Left ventricle myocardium inferior (tissue), 1 donor: ENCODE results near the gene ARMH2. TPM values are rescaled to one million over a fixed set of nuclear protein-coding genes. Genes with fewer than 3 reads are reported as not detected.

Experiments
- DNase-seq: peaks from one replicate; pipeline ENCODE4 v3.0.0-alpha.2; 2020
- H3K27ac ChIP-seq: fragments of 200-600 bp; replicated peaks from 2 replicates; pipeline ENCODE4 v1.8.0; 2021
- H3K27me3 ChIP-seq: fragments of 200-600 bp; 2 replicates; pipeline ENCODE4 v1.8.0; 2021; ENCODE audit warnings: low read depth
- H3K36me3 ChIP-seq: fragments of 200-600 bp; 2 replicates; pipeline ENCODE4 v1.8.0; 2021
- H3K4me1 ChIP-seq: fragments of 200-600 bp; 2 replicates; pipeline ENCODE4 v1.8.0; 2021
- H3K4me3 ChIP-seq: fragments of 200-600 bp; 2 replicates; pipeline ENCODE4 v1.8.0; 2021; ENCODE audit warnings: mild to moderate bottlenecking, moderate library complexity
- H3K9me3 ChIP-seq: fragments of 200-600 bp; replicated peaks from 2 replicates; pipeline ENCODE4 v1.8.0; 2021
- CTCF ChIP-seq: fragments of 200-600 bp; IDR thresholded peaks from 2 replicates; pipeline ENCODE4 v1.8.0; 2021; ENCODE audit warnings: antibody characterized with exemption, mild to moderate bottlenecking, borderline replicate concordance
- intact Hi-C: fragments of 100-400 bp; cut with micrococcal nuclease; formaldehyde crosslinking; loops from one replicate; pipeline ENCODE4 v1.11.0; 2022
- total RNA-seq: library from RNA; stranded (reverse); fragmentation: NEBNext Ultra II Directional; extraction: Animal tissue kit (Norgen Biotek cat#: 25700); gene quantifications from one replicate; pipeline ENCODE4 v1.2.1, GENCODE V29; 2021
- donor health status: DM: no; HTN: yes; CAD: no; lungs with severe emphysema.

The ARMH2 gene
- total RNA-seq, 1 donor from 2014 or later: not detected

- H3K9me3 ChIP-seq: no peaks in the 10 kb centered on the region
- H3K36me3 ChIP-seq: no peaks in the 10 kb centered on the region
- no peaks in the 10 kb centered on the region for H3K27me3 ChIP-seq
- intact Hi-C loops: no loop called here
- no peak for TF ChIP-seq CTCF
- no peak overlapping the region for H3K4me3 ChIP-seq
- H3K27ac ChIP-seq: no peak overlapping the region
- no peak for DNase-seq
- no peaks in the 10 kb centered on the region for H3K4me1 ChIP-seq
Observed at GRCh38 chr6:24763578-24763977, 35.1 kb downstream of the ARMH2 start.

GRCh38 chr6:24761851-24762250 lies 36.9 kb downstream of the ARMH2 start:
- Histone ChIP-seq H3K9me3 (no peaks in the 10 kb centered on the region), H3K4me3 (no peak overlapping the region), H3K4me1 (no peaks in the 10 kb centered on the region), H3K27me3 (no peaks in the 10 kb centered on the region), H3K36me3 (no peaks in the 10 kb centered on the region), H3K27ac (no peak overlapping the region)
- intact Hi-C loops: no loop called here
- TF ChIP-seq CTCF: no peak
- DNase-seq: no peak

GRCh38 chr6:24761193-24761835 lies 37.4 kb downstream of the ARMH2 start:
- intact Hi-C loops: no loop called here
- no peak for TF ChIP-seq CTCF
- Histone ChIP-seq H3K27ac (no peak overlapping the region), H3K4me3 (no peak overlapping the region), H3K4me1 (no peaks in the 10 kb centered on the region), H3K9me3 (no peaks in the 10 kb centered on the region), H3K36me3 (no peaks in the 10 kb centered on the region), H3K27me3 (no peaks in the 10 kb centered on the region)
- no peak for DNase-seq

- Histone ChIP-seq H3K9me3 (no peaks in the 10 kb centered on the region), H3K4me3 (no peak overlapping the region), H3K4me1 (no peaks in the 10 kb centered on the region), H3K36me3 (no peaks in the 10 kb centered on the region), H3K27me3 (no peaks in the 10 kb centered on the region), H3K27ac (no peak overlapping the region)
- DNase-seq: no peak
- TF ChIP-seq CTCF: no peak
- intact Hi-C loops: no loop called here
Observed at GRCh38 chr6:24760210-24760609, 38.5 kb downstream of the ARMH2 start.

- TF ChIP-seq CTCF: no peak
- H3K4me3 ChIP-seq: no peak overlapping the region
- no peaks in the 10 kb centered on the region for H3K4me1 ChIP-seq
- intact Hi-C loops: no loop called here
- H3K9me3 ChIP-seq: no peaks in the 10 kb centered on the region
- no peak overlapping the region for H3K27ac ChIP-seq
- no peaks in the 10 kb centered on the region for H3K36me3 ChIP-seq
- H3K27me3 ChIP-seq: no peaks in the 10 kb centered on the region
- DNase-seq: no peak
Observed at GRCh38 chr6:24759718-24760117, 39.0 kb downstream of the ARMH2 start.
